GM21360 (cell line): ENCODE measurements around the gene CBLL1.

Experiments
- ATAC-seq: cut with Tn5 transposase; IDR thresholded peaks from one replicate; pipeline ENCODE4 v1.9.1; 2021; ENCODE audit warnings: mild to moderate bottlenecking, moderate library complexity; ENCODE audit not compliant: unreplicated experiment

CBLL1 gene

DNA sequence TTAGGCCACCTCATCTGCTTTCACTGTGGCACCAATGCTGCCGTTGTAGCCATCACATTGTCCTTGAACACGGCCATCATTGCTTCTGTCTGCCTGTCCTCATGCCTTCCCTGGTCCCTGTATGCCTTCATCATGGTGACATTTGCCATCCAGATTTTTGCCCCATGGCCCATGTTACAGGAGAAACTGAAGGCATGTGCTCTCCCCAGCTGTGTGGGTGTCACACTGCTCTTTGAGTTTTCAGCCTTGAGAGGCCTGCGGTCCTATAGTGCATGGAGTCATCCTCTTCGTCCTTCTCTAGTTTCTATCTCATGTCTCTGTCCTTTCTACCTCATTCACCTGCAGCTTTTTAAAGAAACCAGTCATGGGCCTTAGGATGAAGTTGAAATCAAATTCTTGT, 65.2 kb downstream of the CBLL1 start:
- ATAC-seq, result no peak

DNA sequence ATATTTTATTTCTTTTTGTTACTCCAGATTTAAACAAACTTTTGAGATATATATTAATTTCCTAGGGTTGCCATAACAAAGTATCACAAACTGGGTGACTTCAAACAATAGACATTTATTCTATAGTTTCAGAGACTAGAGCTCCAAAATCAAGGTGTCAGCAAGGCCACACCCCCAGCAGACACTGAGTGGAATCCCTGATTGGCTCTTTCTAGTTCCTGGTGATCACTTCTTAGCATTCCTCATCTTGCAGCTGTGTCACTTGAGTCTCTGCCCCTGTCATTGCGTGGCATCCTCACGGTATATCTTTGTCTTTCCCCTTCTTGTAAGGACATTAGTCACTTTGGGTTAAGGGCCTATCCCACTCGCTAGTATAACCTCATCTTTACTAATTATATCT, 66.7 kb downstream of the CBLL1 start:
- ATAC-seq, result no peak
